ENCODE measurements around the gene SH2D4B. TPM values are rescaled to one million over a fixed set of nuclear protein-coding genes. Genes with fewer than 3 reads are reported as not detected.

SH2D4B gene
- total RNA-seq, 4 donors from 2014 or later, result not detected

- H3K36me3 ChIP-seq, result no peaks in the 10 kb centered on the region
- no peak overlapping the region for H3K27ac ChIP-seq
- H3K9me3 ChIP-seq, result no peaks in the 10 kb centered on the region
- no peak overlapping the region for H3K4me3 ChIP-seq
- TF ChIP-seq EP300 (IDR thresholded peaks at IDR 0.05), result no peak
- no peak for TF ChIP-seq CTCF (IDR thresholded peaks at IDR 0.05)
- no peak for TF ChIP-seq POLR2A (IDR thresholded peaks at IDR 0.05)
- no peak for TF ChIP-seq POLR2AphosphoS5 (IDR thresholded peaks at IDR 0.05)
- peaks cover 21% of the 10 kb centered on the region for H3K27me3 ChIP-seq
- ATAC-seq, result no peak
- H3K4me1 ChIP-seq, result no peaks in the 10 kb centered on the region
Measured at GRCh38 chr10:80690434-80690833, 152.7 kb downstream of the SH2D4B start.

GRCh38 chr10:80691441-80691840 lies 153.7 kb downstream of the SH2D4B start:
- no peak overlapping the region for H3K27ac ChIP-seq
- TF ChIP-seq POLR2A (IDR thresholded peaks at IDR 0.05), result no peak
- no peak for TF ChIP-seq EP300 (IDR thresholded peaks at IDR 0.05)
- no peak for TF ChIP-seq CTCF (IDR thresholded peaks at IDR 0.05)
- TF ChIP-seq POLR2AphosphoS5 (IDR thresholded peaks at IDR 0.05), result no peak
- no peaks in the 10 kb centered on the region for H3K36me3 ChIP-seq
- no peaks in the 10 kb centered on the region for H3K9me3 ChIP-seq
- H3K27me3 ChIP-seq, result peaks cover 21% of the 10 kb centered on the region
- H3K4me1 ChIP-seq, result no peaks in the 10 kb centered on the region
- H3K4me3 ChIP-seq, result no peak overlapping the region
- ATAC-seq, result no peak

GRCh38 chr10:80693565-80693964 lies 155.9 kb downstream of the SH2D4B start:
- no peak overlapping the region for H3K27ac ChIP-seq
- H3K4me3 ChIP-seq, result no peak overlapping the region
- 79 to 100% methylated on average over 1 to 3 of the region's 3 CpGs for WGBS, 2 donors (ENCODE audit: low coverage in 1 of 2)
- H3K27me3 ChIP-seq, result peaks cover 21% of the 10 kb centered on the region
- ATAC-seq, result no peak
- H3K9me3 ChIP-seq, result no peaks in the 10 kb centered on the region
- H3K36me3 ChIP-seq, result no peaks in the 10 kb centered on the region
- TF ChIP-seq EP300 (IDR thresholded peaks at IDR 0.05), result no peak
- no peak for TF ChIP-seq POLR2AphosphoS5 (IDR thresholded peaks at IDR 0.05)
- no peak for TF ChIP-seq CTCF (IDR thresholded peaks at IDR 0.05)
- no peaks in the 10 kb centered on the region for H3K4me1 ChIP-seq

- no peak overlapping the region for H3K27ac ChIP-seq
- no peaks in the 10 kb centered on the region for H3K9me3 ChIP-seq
- H3K27me3 ChIP-seq, result peaks cover 23% of the 10 kb centered on the region
- no peaks in the 10 kb centered on the region for H3K36me3 ChIP-seq
- H3K4me3 ChIP-seq, result no peak overlapping the region
- no peak for ATAC-seq
- H3K4me1 ChIP-seq, result peaks cover 0 to 7% (median 0%) of the 10 kb centered on the region in 3 donors
- TF ChIP-seq POLR2A (IDR thresholded peaks at IDR 0.05), result no peak
- TF ChIP-seq CTCF (IDR thresholded peaks at IDR 0.05), result no peak
- TF ChIP-seq POLR2AphosphoS5 (IDR thresholded peaks at IDR 0.05), result no peak
- 100% methylated on average over 2 of the region's 5 CpGs; no CpG with 5 or more reads in 1 of the 2 donors for WGBS, 2 donors (ENCODE audit: low coverage in 1 of 2)
Measured at GRCh38 chr10:80694930-80695329, 157.2 kb downstream of the SH2D4B start.

Other genes with a start within 250 kb of the SH2D4B start
- gene MAT1A, start 248.2 kb upstream of the SH2D4B start, total RNA-seq, result not detected
- gene DYDC1, start 181.1 kb upstream of the SH2D4B start, total RNA-seq, result not detected
- gene DYDC2, start 181.1 kb upstream of the SH2D4B start, total RNA-seq, result not detected
- gene PRXL2A, start 129.4 kb upstream of the SH2D4B start, total RNA-seq, result 10 to 100 TPM; 26.4 to 29.4 (median 26.6) TPM
- 10 to 100 TPM; 23.3 to 52.4 (median 37.1) TPM for gene TSPAN14, start 83.6 kb upstream of the SH2D4B start, total RNA-seq